H1 (cell line): ENCODE data around the gene UGGT1. TPM values are rescaled to one million over a fixed set of nuclear protein-coding genes. Genes with fewer than 3 reads are reported as not detected.

ENCODE experiments used
- CTCF ChIA-PET: fragments of 300-600 bp; sonication (Branson Sonifier 250); formaldehyde crosslinking; loops from one replicate; lab custom pipeline; 2021; ENCODE audit not compliant: partially characterized antibody; lab: Charles Lee
- POLR2A ChIA-PET: fragments of 300-600 bp; sonication (Branson Sonifier 250); formaldehyde crosslinking; loops from one replicate; lab custom pipeline; 2021; ENCODE audit warnings: inconsistent platforms; ENCODE audit not compliant: partially characterized antibody; lab: Charles Lee
- DNase-seq, 2 experiments: peaks; one replicate each; pipeline versions ENCODE4 v3.0.0 to v3.0.0-alpha.2; 2010 to 2022; ENCODE audit warnings: low spot score in 2 of 2, low read depth in 1 of 2, mixed read lengths in 1 of 2
- FAIRE-seq: peaks from 2 replicates; lab custom pipeline; 2011; peaks lifted over from hg19 to GRCh38; lab: Jason Lieb, UNC
- H2AFZ ChIP-seq: 2 replicates; pipeline ENCODE4 v1.8.1; 2012; ENCODE audit warnings: low read length, inconsistent platforms
- H2AK5ac ChIP-seq: 2 replicates; pipeline ENCODE4 v1.6.1; 2013; ENCODE audit warnings: low read depth, low read length
- H2BK120ac ChIP-seq: replicated peaks from 2 replicates; pipeline ENCODE3; 2013; ENCODE audit warnings: low read depth, low read length, inconsistent platforms
- H2BK12ac ChIP-seq: 2 replicates; pipeline ENCODE4 v1.6.1; 2013; ENCODE audit warnings: low read depth, low read length
- H2BK15ac ChIP-seq: 2 replicates; pipeline ENCODE4 v1.6.1; 2013; ENCODE audit warnings: low read length
- H2BK20ac ChIP-seq: 2 replicates; pipeline ENCODE4 v1.6.1; 2013; ENCODE audit warnings: low read length
- H2BK5ac ChIP-seq: 2 replicates; pipeline ENCODE4 v1.6.1; 2013; ENCODE audit warnings: low read depth, low read length
- H3K14ac ChIP-seq: 2 replicates; pipeline ENCODE4 v1.6.1; 2013; ENCODE audit warnings: inconsistent platforms; ENCODE audit not compliant: insufficient read length
- H3K18ac ChIP-seq: 2 replicates; pipeline ENCODE4 v1.6.1; 2013; ENCODE audit warnings: low read length; ENCODE audit errors: extremely low read depth
- H3K23ac ChIP-seq: 2 replicates; pipeline ENCODE4 v1.6.1; 2013; ENCODE audit warnings: inconsistent platforms; ENCODE audit not compliant: insufficient read length
- H3K23me2 ChIP-seq: 2 replicates; pipeline ENCODE4 v1.6.1; 2013; ENCODE audit warnings: low read depth, low read length
- H3K27ac ChIP-seq: 2 replicates; pipeline ENCODE4 v1.6.1; 2011; ENCODE audit warnings: low read depth, low read length, inconsistent platforms
- H3K27me3 ChIP-seq, 4 experiments: replicated peaks in 1 of 4; 1 replicate in 1 of 4; 2 replicates in 3 of 4; pipeline versions ENCODE4 v1.6.1 to v1.8.1; 2011 to 2013; ENCODE audit warnings: low read length in 3 of 4, mild to moderate bottlenecking in 3 of 4, inconsistent platforms in 2 of 4, mixed read lengths in 2 of 4, moderate library complexity in 1 of 4; ENCODE audit not compliant: control insufficient read depth in 3 of 4, insufficient read depth in 3 of 4; ENCODE audit errors: extremely low read depth in 1 of 4
- H3K36me3 ChIP-seq, 4 experiments: 2 replicates each; pipeline versions ENCODE4 v1.6.1 to v1.8.1; 2011 to 2013; ENCODE audit warnings: mild to moderate bottlenecking in 4 of 4, low read length in 3 of 4, moderate library complexity in 2 of 4, control low read depth in 1 of 4, inconsistent platforms in 1 of 4; ENCODE audit not compliant: insufficient read depth in 4 of 4, control insufficient read depth in 2 of 4
- H3K4ac ChIP-seq: replicated peaks from 2 replicates; pipeline ENCODE3; 2013; ENCODE audit warnings: low read length, low read depth, mixed read lengths, inconsistent platforms; ENCODE audit not compliant: insufficient read length
- H3K4me1 ChIP-seq, 4 experiments: replicated peaks in 1 of 4; 1 replicate in 1 of 4; 2 replicates in 3 of 4; pipeline versions ENCODE4 v1.6.1 to v1.8.1; 2011 to 2013; ENCODE audit warnings: low read length in 3 of 4, inconsistent platforms in 2 of 4, mixed read lengths in 1 of 4; ENCODE audit not compliant: insufficient read depth in 4 of 4, control insufficient read depth in 3 of 4
- H3K4me2 ChIP-seq, 2 experiments: 2 replicates each; pipeline versions ENCODE4 v1.6.1 to v1.8.1; 2011 to 2013; ENCODE audit warnings: low read depth in 2 of 2, low read length in 2 of 2, control low read depth in 1 of 2, inconsistent platforms in 1 of 2, mild to moderate bottlenecking in 1 of 2; ENCODE audit not compliant: insufficient read depth in 1 of 2
- H3K4me3 ChIP-seq, 4 experiments: fragments of 200-600, 300-600 bp in 1 of 4; sonication (generic), shearing (Covaris generic), sonication (Bioruptor Twin) in 1 of 4; 2 replicates each; pipeline versions ENCODE4 v1.5.1 to v1.8.1; 2011 to 2016; ENCODE audit warnings: low read length in 4 of 4, low read depth in 3 of 4, control low read depth in 2 of 4, inconsistent platforms in 2 of 4, mild to moderate bottlenecking in 2 of 4, mixed read lengths in 1 of 4, moderate library complexity in 1 of 4; ENCODE audit not compliant: insufficient read depth in 2 of 4; ENCODE audit errors: extremely low read depth in 1 of 4
- H3K56ac ChIP-seq: replicated peaks from 2 replicates; pipeline ENCODE3; 2013; ENCODE audit warnings: low read depth, mild to moderate bottlenecking, mixed read lengths, low read length, inconsistent platforms; ENCODE audit not compliant: insufficient read length
- H3K79me1 ChIP-seq: 2 replicates; pipeline ENCODE4 v1.6.1; 2013; ENCODE audit warnings: low read depth, low read length, control low read depth
- H3K79me2 ChIP-seq, 2 experiments: 2 replicates each; pipeline versions ENCODE4 v1.6.1 to v1.8.1; 2012 to 2013; ENCODE audit warnings: low read length in 2 of 2, mild to moderate bottlenecking in 2 of 2, inconsistent platforms in 1 of 2; ENCODE audit not compliant: insufficient read depth in 2 of 2, control insufficient read depth in 1 of 2
- H3K9ac ChIP-seq, 4 experiments: replicated peaks in 1 of 4; 1 replicate in 1 of 4; 2 replicates in 3 of 4; pipeline versions ENCODE4 v1.6.1 to v1.8.1; 2011 to 2013; ENCODE audit warnings: low read depth in 3 of 4, low read length in 3 of 4, control low read depth in 2 of 4, mild to moderate bottlenecking in 2 of 4, moderate library complexity in 2 of 4, inconsistent platforms in 1 of 4; ENCODE audit errors: extremely low read depth in 1 of 4
- H3K9me3 ChIP-seq, 2 experiments: 2 replicates each; pipeline versions ENCODE4 v1.6.1 to v1.8.1; 2012 to 2013; ENCODE audit warnings: mild to moderate bottlenecking in 2 of 2, moderate library complexity in 2 of 2, control low read depth in 1 of 2, inconsistent platforms in 1 of 2, low read depth in 1 of 2, low read length in 1 of 2, mixed read lengths in 1 of 2; ENCODE audit not compliant: insufficient read depth in 2 of 2
- H4K20me1 ChIP-seq, 2 experiments: replicated peaks in 1 of 2; 2 replicates each; pipeline versions ENCODE3 to v1.8.1; 2011 to 2013; ENCODE audit warnings: inconsistent platforms in 2 of 2, low read length in 2 of 2, mild to moderate bottlenecking in 1 of 2; ENCODE audit not compliant: insufficient read depth in 2 of 2, control insufficient read depth in 1 of 2
- H4K5ac ChIP-seq: 2 replicates; pipeline ENCODE4 v1.6.1; 2013; ENCODE audit warnings: low read length, low read depth, mixed read lengths, inconsistent platforms; ENCODE audit not compliant: insufficient read length
- H4K8ac ChIP-seq: 2 replicates; pipeline ENCODE4 v1.8.0; 2013; ENCODE audit warnings: mild to moderate bottlenecking, moderate library complexity, low read length, inconsistent platforms; ENCODE audit not compliant: insufficient read depth; ENCODE audit errors: extremely low read depth
- H4K91ac ChIP-seq: replicated peaks from 2 replicates; pipeline ENCODE3; 2013; ENCODE audit warnings: low read length, mixed read lengths, inconsistent platforms; ENCODE audit not compliant: insufficient read length
- ATF2 ChIP-seq: IDR thresholded peaks from 2 replicates; pipeline ENCODE4 v1.6.1; 2012; ENCODE audit warnings: low read length, inconsistent platforms
- BCL11A ChIP-seq, 2 experiments: IDR thresholded peaks; one replicate each; pipeline ENCODE4 v1.6.1; 2011; ENCODE audit warnings: low read depth in 2 of 2, low read length in 2 of 2, mild to moderate bottlenecking in 2 of 2
- CHD2 ChIP-seq: IDR thresholded peaks from 2 replicates; pipeline ENCODE4 v1.6.1; 2012; ENCODE audit warnings: low read length, improper control_type of control experiment
- EZH2 ChIP-seq: fragments of 200-600 bp; sonication (generic); IDR thresholded peaks from 2 replicates; pipeline ENCODE4 v1.7.1; 2012; ENCODE audit warnings: low read depth, mild to moderate bottlenecking, moderate library complexity, low read length, inconsistent platforms; ENCODE audit not compliant: severe bottlenecking
- NANOG ChIP-seq: IDR thresholded peaks from 2 replicates; pipeline ENCODE4 v1.6.1; 2011; ENCODE audit warnings: low read length, low read depth, mild to moderate bottlenecking, inconsistent platforms; ENCODE audit not compliant: insufficient read depth, poor library complexity, severe bottlenecking
- POU5F1 ChIP-seq: IDR thresholded peaks from 2 replicates; pipeline ENCODE4 v1.6.1; 2011; ENCODE audit warnings: low read depth, mild to moderate bottlenecking, low read length, moderate library complexity
- RNF2 ChIP-seq: fragments of 200-900, 300-1000 bp; sonication (generic); IDR thresholded peaks from 2 replicates; pipeline ENCODE4 v1.7.1; 2016; ENCODE audit warnings: borderline replicate concordance, low read depth, mild to moderate bottlenecking, antibody characterized with exemption, low read length; ENCODE audit not compliant: poor library complexity, severe bottlenecking; ENCODE audit errors: missing control alignments
- RXRA ChIP-seq: IDR thresholded peaks from 2 replicates; pipeline ENCODE4 v1.6.1; 2011; ENCODE audit warnings: low read depth, mild to moderate bottlenecking, low read length, moderate library complexity; ENCODE audit not compliant: insufficient read depth
- SP2 ChIP-seq: IDR thresholded peaks from 2 replicates; pipeline ENCODE4 v1.6.1; 2012; ENCODE audit warnings: mild to moderate bottlenecking, low read length, inconsistent platforms
- TAF1 ChIP-seq: IDR thresholded peaks from 2 replicates; pipeline ENCODE4 v1.6.1; 2011; ENCODE audit warnings: mild to moderate bottlenecking, low read depth, low read length
- TAF7 ChIP-seq: optimal IDR thresholded peaks from 2 replicates; pipeline ENCODE3; 2011; ENCODE audit warnings: low read depth, mild to moderate bottlenecking, inconsistent platforms, low read length, moderate library complexity, borderline replicate concordance
- TEAD4 ChIP-seq: IDR thresholded peaks from 2 replicates; pipeline ENCODE4 v1.6.1; 2012; ENCODE audit warnings: low read depth, low read length, inconsistent platforms, mixed read lengths
- WGBS, 2 experiments: shearing (Covaris generic) in 1 of 2; methylation state at CpG; one replicate each; pipeline versions ENCODE4 v1.1.6 to v1.1.7; 2013 to 2015; ENCODE audit warnings: low lambda C conversion rate in 2 of 2, mixed read lengths in 2 of 2, inconsistent platforms in 1 of 2, low coverage in 1 of 2, missing lambda C conversion rate in 1 of 2; ENCODE audit not compliant: insufficient replicate concordance in 2 of 2, insufficient coverage in 1 of 2, insufficient read length in 1 of 2; ENCODE audit errors: extremely low coverage in 1 of 2, missing lambda C conversion rate in 1 of 2; 5-methylcytosine and 5-hydroxymethylcytosine counted together
- polyA plus RNA-seq, 7 experiments: library from polyadenylated mRNA; depleted of rRNA in 3 of 7; stranded (reverse) in 5 of 7; unstranded in 2 of 7; fragments of >200 nt in 5 of 7; fragments of 200-250 nt in 2 of 7; gene quantifications; 1 replicate in 5 of 7; 2 replicates in 1 of 7; 4 replicates in 1 of 7; pipeline versions ENCODE4 v1.2.1 to v1.2.3, GENCODE V29; 2011 to 2013; ENCODE audit warnings: missing spikeins in 2 of 7, mixed read lengths in 2 of 7
- total RNA-seq: library from RNA; stranded (reverse); fragmentation: NEBNext Ultra II Directional; extraction: Animal tissue kit (Norgen Biotek cat#: 25700); gene quantifications from 2 replicates; pipeline ENCODE4 v1.2.1, GENCODE V29; 2021

Gene UGGT1
- total and polyA plus RNA-seq, 2 of the 8 experiments (the other 6 are each of a cell fraction or from before 2014, with no cell fraction given): 14.9 to 57.3 TPM

DNA sequence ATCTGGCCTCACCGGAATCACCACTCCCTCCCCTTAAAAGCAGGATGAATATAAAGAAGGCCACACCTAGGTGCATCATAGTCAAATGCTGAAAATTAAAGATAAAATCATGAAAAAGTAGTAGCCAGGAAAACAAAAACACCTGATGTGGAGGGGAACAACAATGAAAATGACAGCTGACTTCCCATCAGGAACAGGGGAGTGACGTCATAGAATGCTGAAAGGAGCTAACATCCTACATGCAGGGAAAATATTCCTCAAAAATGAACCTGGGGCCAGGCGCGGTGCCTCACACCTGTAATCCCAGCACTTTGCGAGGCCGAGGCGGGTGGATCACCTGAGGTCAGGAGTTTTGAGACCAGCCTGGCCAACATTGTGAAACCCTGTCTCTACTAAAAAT, 108.1 kb downstream of the UGGT1 start:
- no peak overlapping the region for H2BK12ac ChIP-seq
- POLR2A ChIA-PET: no interaction called here
- TF ChIP-seq POU5F1 (no peak), SP2 (no peak), EZH2 (no peak), NANOG (no peak), ATF2 (no peak), BCL11A (IDR thresholded peaks at IDR 0.05; ENCODE audit: low read depth in 2 of 2, low read length in 2 of 2) (no peak), TEAD4 (no peak), CHD2 (no peak), RXRA (no peak), TAF1 (no peak), TAF7 (no peak), RNF2 (no peak)

More for the DNA sequence above, 108.1 kb downstream of the UGGT1 start:
- H3K23me2 ChIP-seq: no peaks in the 10 kb centered on the region
- H2BK5ac ChIP-seq: no peak overlapping the region
- no peaks in the 10 kb centered on the region for H3K79me1 ChIP-seq
- 93% methylated on average over 7 of the region's 7 CpGs; no CpG with 5 or more reads in 1 of the 2 experiments for WGBS, 2 experiments
- no peaks in the 10 kb centered on the region for H3K9me3 ChIP-seq
- H3K14ac ChIP-seq: no peak overlapping the region
- H3K56ac ChIP-seq: no peak overlapping the region
- no peaks in the 10 kb centered on the region for H3K27me3 ChIP-seq
- no peak overlapping the region for H4K8ac ChIP-seq
- no peak overlapping the region for H4K5ac ChIP-seq
- FAIRE-seq (no peak), DNase-seq (no peak)
- no peaks in the 10 kb centered on the region for H4K20me1 ChIP-seq
- H4K91ac ChIP-seq: no peak overlapping the region
- H3K4me1 ChIP-seq: peaks cover 0 to 5% (median 0%) of the 10 kb centered on the region in 4 experiments; a peak in 1 of 7 replicates
- no peak overlapping the region for H2BK15ac ChIP-seq
- H2BK20ac ChIP-seq: no peak overlapping the region
- no peak overlapping the region for H3K4me3 ChIP-seq
- no peak overlapping the region for H2BK120ac ChIP-seq
- H2AFZ ChIP-seq: no peak overlapping the region
- CTCF ChIA-PET: interaction anchor here (0.6 kb wide), 2 partner anchors 22 to 1184 kb away, joined by 3 read pairs; no protein-coding TSS in a partner anchor
- no peak overlapping the region for H3K23ac ChIP-seq
- H3K18ac ChIP-seq: no peak overlapping the region
- H3K27ac ChIP-seq: no peak overlapping the region
- H3K9ac ChIP-seq: no peak overlapping the region
- no peaks in the 10 kb centered on the region for H3K79me2 ChIP-seq
- H2AK5ac ChIP-seq: no peak overlapping the region
- no peak overlapping the region for H3K4me2 ChIP-seq
- no peaks in the 10 kb centered on the region for H3K36me3 ChIP-seq
- H3K4ac ChIP-seq: no peak overlapping the region
